A549 (cell line): ENCODE data around the gene PMPCA.

Experiments
- BHLHE40 ChIP-seq: IDR thresholded peaks from 2 replicates; pipeline ENCODE4 v1.6.1; 2012; ENCODE audit warnings: low read depth, low read length, inconsistent platforms
- ESRRA ChIP-seq: fragments of 150-350 bp; IDR thresholded peaks from 2 replicates; pipeline ENCODE4 v1.6.1; 2014; ENCODE audit warnings: mild to moderate bottlenecking, low read length, borderline replicate concordance
- TP53 ChIP-seq: fragments of 250-450 bp; sonication (Bioruptor Pico); IDR thresholded peaks from 2 replicates; pipeline ENCODE4 v1.5.0; 2021; ENCODE audit warnings: mild to moderate bottlenecking, moderate library complexity
- TF ChIP-seq, protein P1 (sequence below): fragments of >200 bp; sonication (Bioruptor Twin); formaldehyde crosslinking; IDR thresholded peaks from 3 replicates; pipeline ENCODE4 v1.5.1; 2016

DNA sequence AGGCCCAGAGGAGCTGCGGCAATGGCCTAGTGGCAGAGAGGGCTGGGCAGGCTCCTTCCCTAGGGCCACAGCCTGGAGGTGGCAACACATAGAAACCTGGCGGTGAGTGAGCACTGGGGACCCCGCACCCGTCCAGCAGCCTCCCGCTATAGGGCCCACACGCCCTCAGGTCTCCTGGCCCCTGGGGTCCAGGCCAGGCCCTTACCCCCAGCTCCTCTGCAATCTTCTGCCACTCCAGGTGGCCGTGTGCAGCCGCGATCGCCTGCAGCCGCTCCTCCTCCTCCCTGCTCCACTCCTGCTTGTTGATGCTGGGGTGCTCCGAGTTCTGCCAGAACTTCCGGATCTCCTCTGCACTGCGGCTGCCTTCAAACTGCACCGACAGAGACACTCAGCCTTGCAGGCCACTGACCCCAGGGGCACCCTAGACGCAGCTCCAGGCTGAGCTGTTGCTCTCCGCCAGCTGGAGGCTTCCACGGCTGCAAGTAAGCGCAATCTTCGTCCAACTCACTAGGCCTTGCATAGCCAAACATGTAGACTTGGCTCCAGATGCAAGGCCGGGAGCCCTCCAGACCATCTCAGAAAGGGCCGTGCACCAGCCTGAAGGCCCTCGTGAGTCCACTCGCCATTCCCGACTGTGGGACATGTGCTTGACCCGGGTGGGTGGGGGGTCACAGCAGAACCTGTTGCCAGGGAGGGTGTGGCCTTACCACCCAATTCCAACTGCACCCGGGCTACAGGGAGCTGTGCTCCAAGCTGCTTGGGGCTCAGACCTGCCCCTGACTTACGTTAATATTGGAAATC, 18.5 kb upstream of the PMPCA start:
- TF ChIP-seq, protein P1, sequence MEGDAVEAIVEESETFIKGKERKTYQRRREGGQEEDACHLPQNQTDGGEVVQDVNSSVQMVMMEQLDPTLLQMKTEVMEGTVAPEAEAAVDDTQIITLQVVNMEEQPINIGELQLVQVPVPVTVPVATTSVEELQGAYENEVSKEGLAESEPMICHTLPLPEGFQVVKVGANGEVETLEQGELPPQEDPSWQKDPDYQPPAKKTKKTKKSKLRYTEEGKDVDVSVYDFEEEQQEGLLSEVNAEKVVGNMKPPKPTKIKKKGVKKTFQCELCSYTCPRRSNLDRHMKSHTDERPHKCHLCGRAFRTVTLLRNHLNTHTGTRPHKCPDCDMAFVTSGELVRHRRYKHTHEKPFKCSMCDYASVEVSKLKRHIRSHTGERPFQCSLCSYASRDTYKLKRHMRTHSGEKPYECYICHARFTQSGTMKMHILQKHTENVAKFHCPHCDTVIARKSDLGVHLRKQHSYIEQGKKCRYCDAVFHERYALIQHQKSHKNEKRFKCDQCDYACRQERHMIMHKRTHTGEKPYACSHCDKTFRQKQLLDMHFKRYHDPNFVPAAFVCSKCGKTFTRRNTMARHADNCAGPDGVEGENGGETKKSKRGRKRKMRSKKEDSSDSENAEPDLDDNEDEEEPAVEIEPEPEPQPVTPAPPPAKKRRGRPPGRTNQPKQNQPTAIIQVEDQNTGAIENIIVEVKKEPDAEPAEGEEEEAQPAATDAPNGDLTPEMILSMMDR: no peak
- TF ChIP-seq TP53 (CRISPR knock-in tag) (no peak), ESRRA (no peak), BHLHE40 (no peak)
